Keratinocyte (primary cell): Measurements from ENCODE around the gene CTU1. TPM values are rescaled to one million over a fixed set of nuclear protein-coding genes. Genes with fewer than 3 reads are reported as not detected.
"Not testable (repeated sequence)": the region's sequence is repeated elsewhere in the genome, so short reads cannot be mapped to it uniquely, and the experiment has no call there.

Source experiments
- DNase-seq: peaks from one replicate; pipeline ENCODE4 v3.0.0-alpha.2; 2011; ENCODE audit warnings: low read depth, missing footprints, low spot score
- FAIRE-seq: peaks from 2 replicates; lab custom pipeline; 2011; peaks lifted over from hg19 to GRCh38; lab: Jason Lieb, UNC
- H2AFZ ChIP-seq: 2 replicates; pipeline ENCODE4 v1.6.0; 2012; ENCODE audit warnings: low read length, control low read depth, inconsistent platforms; ENCODE audit not compliant: control insufficient read depth
- H3K27ac ChIP-seq: 2 replicates; pipeline ENCODE4 v1.5.1; 2011; ENCODE audit warnings: low read length; ENCODE audit not compliant: control insufficient read depth, insufficient read depth
- H3K27me3 ChIP-seq: 3 replicates; pipeline ENCODE4 v1.6.0; 2011; ENCODE audit warnings: low read length; ENCODE audit not compliant: control insufficient read depth, insufficient read depth; ENCODE audit errors: extremely low read depth
- H3K36me3 ChIP-seq, 2 experiments: 2 replicates in 1 of 2; 3 replicates in 1 of 2; pipeline ENCODE4 v1.5.1; 2011; ENCODE audit warnings: low read length in 2 of 2, mild to moderate bottlenecking in 1 of 2; ENCODE audit not compliant: control insufficient read depth in 2 of 2, insufficient read depth in 2 of 2; ENCODE audit errors: extremely low read depth in 1 of 2
- H3K4me1 ChIP-seq: 3 replicates; pipeline ENCODE4 v1.5.1; 2011; ENCODE audit warnings: low read length; ENCODE audit not compliant: control insufficient read depth, insufficient read depth; ENCODE audit errors: extremely low read depth
- H3K4me2 ChIP-seq: 3 replicates; pipeline ENCODE4 v1.6.0; 2011; ENCODE audit warnings: low read depth, low read length; ENCODE audit not compliant: control insufficient read depth, insufficient read depth; ENCODE audit errors: extremely low read depth
- H3K4me3 ChIP-seq, 3 experiments: fragments of 200-600 bp in 1 of 3; sonication (generic) in 1 of 3; 2 replicates in 2 of 3; 3 replicates in 1 of 3; pipeline ENCODE4 v1.5.1; 2011 to 2016; ENCODE audit warnings: low read length in 3 of 3, mild to moderate bottlenecking in 3 of 3, control low read depth in 2 of 3, inconsistent platforms in 1 of 3, low read depth in 1 of 3, mixed read lengths in 1 of 3, mixed run types in 1 of 3, moderate library complexity in 1 of 3; ENCODE audit not compliant: control insufficient read depth in 2 of 3, insufficient read depth in 2 of 3; ENCODE audit errors: extremely low read depth in 1 of 3
- H3K79me2 ChIP-seq: 2 replicates; pipeline ENCODE4 v1.6.0; 2012; ENCODE audit warnings: low read length; ENCODE audit not compliant: control insufficient read depth, insufficient read depth
- H3K9ac ChIP-seq: 3 replicates; pipeline ENCODE4 v1.6.0; 2011; ENCODE audit warnings: low read length; ENCODE audit not compliant: control insufficient read depth, insufficient read depth; ENCODE audit errors: extremely low read depth
- H3K9me1 ChIP-seq: 3 replicates; pipeline ENCODE4 v1.6.0; 2011; ENCODE audit warnings: low read length; ENCODE audit not compliant: control insufficient read depth, insufficient read depth; ENCODE audit errors: extremely low read depth
- H3K9me3 ChIP-seq: 2 replicates; pipeline ENCODE4 v1.5.1; 2012; ENCODE audit warnings: low read depth, low read length; ENCODE audit not compliant: control insufficient read depth
- H4K20me1 ChIP-seq: 3 replicates; pipeline ENCODE4 v1.6.0; 2011; ENCODE audit warnings: low read length; ENCODE audit not compliant: control insufficient read depth, insufficient read depth; ENCODE audit errors: extremely low read depth
- EZH2 ChIP-seq: IDR thresholded peaks from one replicate; pipeline ENCODE4 v1.6.1; 2012; ENCODE audit warnings: inconsistent platforms, mild to moderate bottlenecking, low read length, moderate library complexity
- dilution Hi-C: fragments of 300-500 bp; cut with MboI; formaldehyde crosslinking; loops from one replicate; pipeline ENCODE4 v1.7.0; 2020; ENCODE audit warnings: low sequenced_read_pairs; ENCODE audit not compliant: extremely low pct_ligation_motif_present
- polyA plus RNA-seq, 5 experiments: library from polyadenylated mRNA; depleted of rRNA in 3 of 5; stranded (reverse) in 3 of 5; stranded (forward) in 1 of 5; unstranded in 1 of 5; fragments of >200 nt; gene quantifications; 1 replicate in 1 of 5; 2 replicates in 3 of 5; 3 replicates in 1 of 5; pipeline versions ENCODE4 v1.2.1 to v1.2.3, GENCODE V29; 2011 to 2012; ENCODE audit warnings: missing spikeins in 2 of 5, low read depth in 1 of 5, low replicate concordance in 1 of 5
- TF ChIP-seq, protein P1 (sequence below), 3 experiments: IDR thresholded peaks in 1 of 3; conservative IDR thresholded peaks in 1 of 3; optimal IDR thresholded peaks in 1 of 3; 2 replicates in 2 of 3; 3 replicates in 1 of 3; pipeline versions ENCODE3 to v1.5.1; 2011; ENCODE audit warnings: low read length in 3 of 3, mild to moderate bottlenecking in 3 of 3, moderate library complexity in 2 of 3, control low read depth in 1 of 3, inconsistent platforms in 1 of 3; ENCODE audit not compliant: insufficient read depth in 2 of 3; ENCODE audit errors: extremely low read depth in 1 of 3

Gene CTU1
- polyA plus RNA-seq, 1 donor (not counting 4 experiments of a cell fraction or from before 2014, with no cell fraction given): 1.9 TPM

DNA sequence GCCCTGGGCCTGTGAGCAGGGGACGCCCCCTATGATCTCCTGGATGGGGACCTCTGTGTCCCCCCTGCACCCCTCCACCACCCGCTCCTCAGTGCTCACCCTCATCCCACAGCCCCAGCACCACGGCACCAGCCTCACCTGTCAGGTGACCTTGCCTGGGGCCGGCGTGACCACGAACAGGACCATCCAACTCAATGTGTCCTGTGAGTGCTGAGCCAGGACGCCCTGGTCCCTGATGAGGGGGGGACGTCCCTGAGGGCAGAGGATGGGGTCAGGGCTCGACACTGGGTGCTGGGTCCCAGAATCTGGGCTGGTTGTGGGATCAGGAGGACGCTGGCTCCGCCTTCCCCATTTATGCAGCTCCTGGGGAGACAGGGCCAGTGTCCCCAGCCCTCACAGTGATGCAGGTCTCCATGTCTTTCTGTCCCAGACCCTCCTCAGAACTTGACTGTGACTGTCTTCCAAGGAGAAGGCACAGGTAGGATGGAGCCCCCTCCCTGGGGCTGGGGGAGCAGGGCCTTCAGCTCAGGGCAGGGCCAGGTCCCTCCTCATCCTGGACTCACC, 36.4 kb upstream of the CTU1 start:
- H3K36me3 ChIP-seq: no peaks in the 10 kb centered on the region
- DNase-seq: no peak
- H3K9ac ChIP-seq: no peak overlapping the region
- H3K4me3 ChIP-seq: no peak overlapping the region
- no peak overlapping the region for H3K27ac ChIP-seq
- no peak overlapping the region for H3K4me2 ChIP-seq
- no peaks in the 10 kb centered on the region for H3K4me1 ChIP-seq
- peaks cover 7% of the 10 kb centered on the region for H3K27me3 ChIP-seq
- no peaks in the 10 kb centered on the region for H3K79me2 ChIP-seq
- FAIRE-seq: no peak
- dilution Hi-C loops: no loop called here
- TF ChIP-seq, protein P1, sequence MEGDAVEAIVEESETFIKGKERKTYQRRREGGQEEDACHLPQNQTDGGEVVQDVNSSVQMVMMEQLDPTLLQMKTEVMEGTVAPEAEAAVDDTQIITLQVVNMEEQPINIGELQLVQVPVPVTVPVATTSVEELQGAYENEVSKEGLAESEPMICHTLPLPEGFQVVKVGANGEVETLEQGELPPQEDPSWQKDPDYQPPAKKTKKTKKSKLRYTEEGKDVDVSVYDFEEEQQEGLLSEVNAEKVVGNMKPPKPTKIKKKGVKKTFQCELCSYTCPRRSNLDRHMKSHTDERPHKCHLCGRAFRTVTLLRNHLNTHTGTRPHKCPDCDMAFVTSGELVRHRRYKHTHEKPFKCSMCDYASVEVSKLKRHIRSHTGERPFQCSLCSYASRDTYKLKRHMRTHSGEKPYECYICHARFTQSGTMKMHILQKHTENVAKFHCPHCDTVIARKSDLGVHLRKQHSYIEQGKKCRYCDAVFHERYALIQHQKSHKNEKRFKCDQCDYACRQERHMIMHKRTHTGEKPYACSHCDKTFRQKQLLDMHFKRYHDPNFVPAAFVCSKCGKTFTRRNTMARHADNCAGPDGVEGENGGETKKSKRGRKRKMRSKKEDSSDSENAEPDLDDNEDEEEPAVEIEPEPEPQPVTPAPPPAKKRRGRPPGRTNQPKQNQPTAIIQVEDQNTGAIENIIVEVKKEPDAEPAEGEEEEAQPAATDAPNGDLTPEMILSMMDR (optimal IDR thresholded peaks at IDR 0.05 in 1 of 3, IDR thresholded peaks at IDR 0.05 in 1 of 3, conservative IDR thresholded peaks at IDR 0.05 in 1 of 3; ENCODE audit: extremely low read depth in 1 of 3, insufficient read depth in 2 of 3, low read length in 3 of 3): no peak
- TF ChIP-seq EZH2: no peak
- H3K9me3 ChIP-seq: no peaks in the 10 kb centered on the region
- no peaks in the 10 kb centered on the region for H3K9me1 ChIP-seq
- H4K20me1 ChIP-seq: no peaks in the 10 kb centered on the region
- no peak overlapping the region for H2AFZ ChIP-seq

GRCh38 chr19:51143486-51143885, 35.3 kb upstream of the CTU1 start:
- H3K4me3 ChIP-seq: no peak overlapping the region
- dilution Hi-C loops: no loop called here
- no peaks in the 10 kb centered on the region for H3K9me1 ChIP-seq
- no peak overlapping the region for H3K9ac ChIP-seq
- no peak overlapping the region for H2AFZ ChIP-seq
- H3K27ac ChIP-seq: no peak overlapping the region
- DNase-seq (no peak), FAIRE-seq (no peak)
- no peaks in the 10 kb centered on the region for H3K36me3 ChIP-seq
- H4K20me1 ChIP-seq: no peaks in the 10 kb centered on the region
- no peak for TF ChIP-seq EZH2
- TF ChIP-seq, protein P1 (optimal IDR thresholded peaks at IDR 0.05 in 1 of 3, IDR thresholded peaks at IDR 0.05 in 1 of 3, conservative IDR thresholded peaks at IDR 0.05 in 1 of 3; ENCODE audit: extremely low read depth in 1 of 3, insufficient read depth in 2 of 3, low read length in 3 of 3): no peak
- H3K9me3 ChIP-seq: no peaks in the 10 kb centered on the region
- peaks cover 7% of the 10 kb centered on the region for H3K27me3 ChIP-seq
- no peaks in the 10 kb centered on the region for H3K4me1 ChIP-seq
- no peaks in the 10 kb centered on the region for H3K79me2 ChIP-seq
- H3K4me2 ChIP-seq: no peak overlapping the region

- H2AFZ ChIP-seq, DNase-seq, H3K27me3 ChIP-seq, H3K9ac ChIP-seq, H3K9me1 ChIP-seq, H3K9me3 ChIP-seq, H3K27ac ChIP-seq, H4K20me1 ChIP-seq, dilution Hi-C loops, H3K4me3 ChIP-seq, H3K36me3 ChIP-seq, H3K4me2 ChIP-seq, H3K4me1 ChIP-seq, FAIRE-seq, H3K79me2 ChIP-seq: not testable (repeated sequence)
Measured at GRCh38 chr19:51142809-51143475, 34.7 kb upstream of the CTU1 start.
